ENCODE results near the gene ZNF286A.
"Not testable (repeated sequence)": the region's sequence is repeated elsewhere in the genome, so short reads cannot be mapped to it uniquely, and the experiment has no call there.

GRCh38 chr17:15708879-15709278 lies 9.3 kb downstream of the ZNF286A start:
- not testable (repeated sequence) for TF ChIP-seq CTCF, POLR2A (IDR thresholded peaks at IDR 0.05)
